Measurements from ENCODE around the gene BCL2. TPM values are rescaled to one million over a fixed set of nuclear protein-coding genes. Genes with fewer than 3 reads are reported as not detected.

The BCL2 gene
- total and polyA plus RNA-seq, 2 donors from 2014 or later, result 6.0 to 39.2 TPM

- Histone ChIP-seq H3K4me3 (ENCODE audit: low read length in 3 of 3) (no peak overlapping the region), H3K27me3 (ENCODE audit: control insufficient read depth, insufficient read depth, low read length) (no peaks in the 10 kb centered on the region), H3K9me3 (ENCODE audit: control insufficient read depth in 2 of 3, insufficient read depth in 1 of 3, low read length in 3 of 3) (peaks cover 0 to 8% (median 3%) of the 10 kb centered on the region in 3 donors), H3K36me3 (ENCODE audit: control insufficient read depth in 2 of 3, insufficient read depth in 3 of 3, low read length in 3 of 3) (no peaks in the 10 kb centered on the region), H3K27ac (ENCODE audit: low read depth in 2 of 2, low read length in 2 of 2) (no peak overlapping the region), H3K4me1 (ENCODE audit: control insufficient read depth in 2 of 3, insufficient read depth in 2 of 3, low read depth in 1 of 3, low read length in 3 of 3) (no peaks in the 10 kb centered on the region), H3K9ac (ENCODE audit: low read length in 3 of 3) (no peak overlapping the region)
- DNase-seq (no peak), FAIRE-seq (no peak)
- TF ChIP-seq CTCF (IDR thresholded peaks at IDR 0.05; ENCODE audit: borderline replicate concordance, extremely low read depth, insufficient read depth), result no peak
- intact Hi-C loops (cut with DNase I), result no loop called here
These were observed 237.1 kb downstream of the BCL2 start for GRCh38 chr18:63082366-63083019.

GRCh38 chr18:63079114-63079513 is 240.5 kb downstream of the BCL2 start:
- DNase-seq, result no peak
- Histone ChIP-seq H3K4me3 (ENCODE audit: low read length in 3 of 3) (no peak overlapping the region), H3K27me3 (ENCODE audit: control insufficient read depth, insufficient read depth, low read length) (no peaks in the 10 kb centered on the region), H3K27ac (ENCODE audit: low read depth in 2 of 2, low read length in 2 of 2) (no peak overlapping the region), H3K9me3 (ENCODE audit: control insufficient read depth in 2 of 3, insufficient read depth in 1 of 3, low read length in 3 of 3) (peaks cover 0 to 8% (median 3%) of the 10 kb centered on the region in 3 donors), H3K36me3 (ENCODE audit: control insufficient read depth in 2 of 3, insufficient read depth in 3 of 3, low read length in 3 of 3) (no peaks in the 10 kb centered on the region), H3K4me1 (ENCODE audit: control insufficient read depth in 2 of 3, insufficient read depth in 2 of 3, low read depth in 1 of 3, low read length in 3 of 3) (no peaks in the 10 kb centered on the region), H3K9ac (ENCODE audit: low read length in 3 of 3) (no peak overlapping the region)
- intact Hi-C loops (cut with DNase I), result no loop called here
- no peak for FAIRE-seq
- no peak for TF ChIP-seq CTCF (IDR thresholded peaks at IDR 0.05; ENCODE audit: borderline replicate concordance, extremely low read depth, insufficient read depth)

GRCh38 chr18:63078471-63078870 is 241.1 kb downstream of the BCL2 start:
- intact Hi-C loops (cut with DNase I), result no loop called here
- no peaks in the 10 kb centered on the region for H3K27me3 ChIP-seq (ENCODE audit: control insufficient read depth, insufficient read depth, low read length)
- H3K36me3 ChIP-seq (ENCODE audit: control insufficient read depth in 2 of 3, insufficient read depth in 3 of 3, low read length in 3 of 3), result no peaks in the 10 kb centered on the region
- H3K4me3 ChIP-seq (ENCODE audit: low read length in 3 of 3), result no peak overlapping the region
- FAIRE-seq (no peak), DNase-seq (no peak)
- H3K4me1 ChIP-seq (ENCODE audit: control insufficient read depth in 2 of 3, insufficient read depth in 2 of 3, low read depth in 1 of 3, low read length in 3 of 3), result no peaks in the 10 kb centered on the region
- no peak for TF ChIP-seq CTCF (IDR thresholded peaks at IDR 0.05; ENCODE audit: borderline replicate concordance, extremely low read depth, insufficient read depth)
- peaks cover 0 to 8% (median 3%) of the 10 kb centered on the region in 3 donors for H3K9me3 ChIP-seq (ENCODE audit: control insufficient read depth in 2 of 3, insufficient read depth in 1 of 3, low read length in 3 of 3)
- H3K9ac ChIP-seq (ENCODE audit: low read length in 3 of 3), result no peak overlapping the region
- no peak overlapping the region for H3K27ac ChIP-seq (ENCODE audit: low read depth in 2 of 2, low read length in 2 of 2)
